Activated CD4-positive, alpha-beta T cell treated with anti-CD3 and anti-CD28 coated beads, Interleukin-2, amount 50 U/mL, for 16 hours (primary cell): Measurements from ENCODE around the gene EXOC2.

Source experiments
- DNase-seq: peaks from one replicate; pipeline ENCODE4 v3.0.0-alpha.2; 2020

EXOC2 gene

DNA sequence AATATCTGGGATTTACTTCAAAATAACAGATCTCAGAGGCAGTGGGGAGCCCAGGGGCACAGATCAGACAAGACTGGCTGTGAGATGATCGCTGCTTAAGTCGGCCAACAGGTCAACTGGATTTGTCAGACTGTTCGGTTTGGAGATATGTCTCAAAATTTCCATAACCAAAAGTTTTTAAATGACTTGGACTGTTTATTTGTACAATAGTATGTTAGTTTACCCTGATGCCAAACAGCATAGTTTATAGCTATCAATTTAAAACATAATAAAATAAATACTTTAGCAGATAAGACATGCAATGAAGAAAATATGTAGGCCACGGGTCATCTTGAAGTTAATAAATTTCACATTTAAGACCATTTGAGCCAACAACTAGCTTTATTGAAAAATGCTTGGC is 174.7 kb downstream of the EXOC2 start:
- no peak for DNase-seq

DNA sequence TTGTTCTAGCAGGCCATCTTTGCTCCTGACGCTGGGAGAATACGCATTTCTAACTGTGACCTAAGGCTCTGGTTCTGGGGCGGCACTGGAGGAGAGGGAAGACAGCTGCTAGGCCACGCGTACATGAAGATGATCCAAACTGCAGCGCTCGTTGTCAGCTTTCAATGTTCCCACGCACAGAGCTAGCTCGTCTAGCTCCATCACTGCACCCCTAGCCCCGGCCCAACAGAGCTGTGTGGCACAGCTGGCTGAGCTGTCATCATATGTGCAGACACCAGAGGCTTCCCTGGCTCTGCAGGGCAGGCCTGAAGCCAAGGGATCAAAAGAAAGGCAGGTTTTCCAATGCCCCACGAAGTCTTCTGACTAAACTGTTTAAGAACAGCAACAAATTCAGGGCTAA is 176.7 kb downstream of the EXOC2 start:
- no peak for DNase-seq

GRCh38 chr6:515267-515666 is 177.7 kb downstream of the EXOC2 start:
- no peak for DNase-seq

- DNase-seq, result no peak
Observed at GRCh38 chr6:514396-514978, 178.5 kb downstream of the EXOC2 start.

- no peak for DNase-seq
Observed at GRCh38 chr6:513961-514360, 179.0 kb downstream of the EXOC2 start.

GRCh38 chr6:513058-513457 is 179.9 kb downstream of the EXOC2 start:
- DNase-seq, result no peak

GRCh38 chr6:511488-512137 is 181.3 kb downstream of the EXOC2 start:
- no peak for DNase-seq

DNA sequence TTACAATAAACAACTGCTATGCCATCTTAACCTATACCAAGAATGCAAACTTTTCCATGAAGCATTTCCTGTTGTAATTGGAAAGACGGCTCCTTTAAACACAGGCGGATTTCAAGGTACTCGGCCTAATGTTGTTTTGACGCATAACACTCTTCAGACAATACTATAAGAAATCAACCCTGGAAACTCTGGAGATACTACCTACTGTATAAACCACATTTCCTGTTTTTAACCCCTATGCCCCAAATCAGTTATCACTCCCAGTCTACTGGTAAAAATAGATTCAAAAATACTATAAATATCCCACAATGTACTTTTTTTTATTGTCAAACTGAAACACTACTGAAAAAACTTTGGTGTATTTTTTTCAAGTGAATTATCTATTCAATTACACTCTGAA is 183.3 kb downstream of the EXOC2 start:
- peak; percentile 72 for DNase-seq

DNA sequence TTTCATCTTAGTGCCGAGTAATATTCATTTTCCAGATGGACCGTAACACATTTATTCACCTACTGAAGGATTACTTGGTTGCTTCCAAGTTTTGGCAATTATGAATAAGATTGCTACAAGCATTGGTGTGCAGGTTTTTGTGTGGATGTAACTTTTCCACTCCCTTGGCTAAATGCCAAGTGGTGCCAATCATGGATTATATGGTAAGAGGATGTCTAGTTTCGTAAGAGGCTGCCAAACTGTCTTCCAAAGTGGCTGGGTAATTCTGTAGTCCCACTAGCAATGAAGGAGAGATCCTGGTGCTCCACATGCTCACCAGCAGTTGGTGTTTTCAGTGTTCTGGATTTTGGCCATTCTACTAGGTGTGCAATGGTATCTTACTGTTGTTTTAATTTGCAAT is 184.3 kb downstream of the EXOC2 start:
- no peak for DNase-seq

DNA sequence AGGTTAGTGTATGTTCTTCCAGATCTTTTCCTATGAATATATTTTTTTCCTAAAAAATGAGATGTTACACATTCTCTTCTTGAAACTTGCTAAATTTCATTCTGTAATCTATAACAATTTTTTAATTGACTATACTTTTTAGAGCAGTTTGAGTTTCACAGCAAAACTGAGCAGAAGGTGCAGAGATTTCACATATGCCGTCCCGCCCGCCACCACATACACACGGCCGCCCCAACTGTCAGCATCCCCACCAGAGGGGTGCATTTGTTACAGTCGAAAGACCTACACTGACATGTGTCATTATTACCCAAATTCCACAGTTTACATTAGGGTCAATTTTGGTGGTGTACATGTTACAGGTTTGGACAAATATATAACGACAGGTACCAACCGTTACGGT is 184.9 kb downstream of the EXOC2 start:
- DNase-seq, result no peak

DNA sequence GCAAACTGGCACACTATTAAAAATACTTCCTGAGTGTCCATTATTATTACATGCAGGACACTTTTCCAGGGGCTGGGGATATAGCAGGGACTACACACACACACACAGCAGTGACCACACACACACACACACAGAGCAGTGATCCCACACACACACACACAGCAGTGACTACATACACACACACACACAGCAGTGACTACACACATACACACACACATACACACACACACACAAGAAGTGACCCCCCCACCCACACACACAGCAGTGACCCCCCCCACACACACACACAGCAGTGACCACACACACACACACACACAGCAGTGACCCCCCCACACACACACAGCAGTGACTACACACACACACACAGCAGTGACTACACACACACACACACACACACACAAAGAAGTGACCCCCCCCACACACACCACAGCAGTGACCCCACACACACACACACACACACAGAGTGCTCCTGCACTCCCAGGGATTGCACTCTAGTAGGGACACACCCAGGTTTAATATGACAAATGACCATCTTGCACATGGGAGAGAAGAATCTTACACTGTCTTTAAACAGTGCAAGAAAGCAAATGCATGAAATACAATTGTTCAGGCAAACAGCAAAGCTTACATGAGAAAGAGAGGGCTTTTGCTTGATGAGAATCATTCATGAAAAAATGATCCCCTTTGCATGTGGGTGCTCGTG is 185.9 kb downstream of the EXOC2 start:
- no peak for DNase-seq

DNA sequence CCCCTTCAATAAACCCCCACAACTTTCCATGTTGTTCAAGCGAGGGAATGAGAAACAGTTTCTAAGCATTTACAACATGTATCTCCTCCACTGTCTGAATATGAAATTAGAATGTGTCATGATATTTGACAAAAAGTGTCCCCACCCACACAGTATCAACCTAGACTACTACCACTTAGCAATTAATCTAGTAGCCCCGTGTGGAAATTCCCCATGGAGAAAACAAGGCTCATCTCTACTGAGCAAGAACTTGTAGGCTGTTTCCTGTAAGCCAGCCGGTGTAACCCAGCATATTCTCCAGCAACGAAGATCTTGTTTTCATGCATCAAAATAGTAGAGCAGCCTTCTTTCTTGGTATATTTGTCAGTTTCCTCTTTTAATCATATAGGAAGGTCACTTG is 186.4 kb downstream of the EXOC2 start:
- peak; percentile 58 for DNase-seq

DNA sequence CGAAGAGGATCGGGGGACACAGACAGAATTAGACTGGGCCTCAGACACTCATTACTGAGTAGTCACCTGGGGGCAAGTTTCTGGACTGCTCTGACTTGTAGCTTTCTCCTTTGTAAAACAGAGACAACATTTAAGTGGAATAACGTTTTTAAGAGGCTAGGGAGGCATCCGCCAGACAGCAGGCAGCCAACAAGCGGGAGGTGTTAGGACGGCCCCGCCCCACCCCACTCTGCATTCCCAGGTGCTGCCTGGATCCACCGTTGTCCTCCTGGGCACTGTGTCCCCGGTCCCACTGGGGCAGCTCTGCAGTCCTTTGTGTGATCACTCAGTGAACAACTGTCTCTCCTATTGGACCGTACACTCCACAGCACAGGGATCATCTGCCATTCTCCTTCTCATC is 187.6 kb downstream of the EXOC2 start:
- DNase-seq, result no peak

GRCh38 chr6:504446-504980 is 188.4 kb downstream of the EXOC2 start:
- DNase-seq, result no peak

GRCh38 chr6:503610-504362 is 189.2 kb downstream of the EXOC2 start:
- DNase-seq, result no peak

DNA sequence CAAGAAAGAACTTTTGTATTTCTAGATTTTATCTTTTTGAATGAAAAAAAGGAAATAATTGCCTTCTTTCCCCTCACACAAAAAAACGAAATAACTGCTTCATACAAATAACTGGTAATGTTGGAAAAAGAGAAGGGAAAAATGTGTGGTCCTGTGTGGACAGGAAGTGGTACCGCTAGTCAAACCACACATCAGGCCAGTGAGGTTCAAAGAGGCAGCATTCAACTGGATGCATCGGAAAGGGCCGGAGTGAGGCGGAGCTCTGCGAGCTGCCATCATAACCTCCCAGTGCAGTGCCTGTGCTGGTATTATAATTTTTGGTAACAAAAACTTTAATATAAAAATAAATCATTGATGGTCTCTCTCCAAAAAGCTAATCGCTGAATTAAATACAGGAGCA is 190.2 kb downstream of the EXOC2 start:
- DNase-seq, result no peak

GRCh38 chr6:501891-502601 is 190.9 kb downstream of the EXOC2 start:
- DNase-seq, result peak; percentile 83

- DNase-seq, result peak; percentile 75
Observed at GRCh38 chr6:499617-500016, 193.3 kb downstream of the EXOC2 start.

- peak; percentile 85 for DNase-seq
Observed at GRCh38 chr6:498795-499231, 194.1 kb downstream of the EXOC2 start.

DNA sequence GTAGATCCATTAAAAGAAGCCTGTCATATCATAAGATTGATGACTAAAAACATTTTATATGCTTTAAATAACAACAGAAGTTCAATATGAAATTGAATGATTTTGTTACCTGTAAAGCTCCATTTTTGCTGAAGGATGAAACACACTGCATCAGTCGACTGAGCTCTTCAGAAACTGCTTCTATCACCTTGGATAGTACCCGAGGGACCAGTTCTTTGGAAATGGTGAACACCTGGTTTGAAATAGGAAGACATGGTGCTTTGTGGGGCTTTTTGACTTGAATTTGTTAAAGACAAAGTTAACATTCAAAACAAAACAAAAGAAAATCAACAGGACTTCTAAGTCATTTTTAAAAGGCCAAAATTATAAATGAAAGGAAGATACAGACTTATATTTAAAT is 195.7 kb downstream of the EXOC2 start:
- DNase-seq, result no peak

DNA sequence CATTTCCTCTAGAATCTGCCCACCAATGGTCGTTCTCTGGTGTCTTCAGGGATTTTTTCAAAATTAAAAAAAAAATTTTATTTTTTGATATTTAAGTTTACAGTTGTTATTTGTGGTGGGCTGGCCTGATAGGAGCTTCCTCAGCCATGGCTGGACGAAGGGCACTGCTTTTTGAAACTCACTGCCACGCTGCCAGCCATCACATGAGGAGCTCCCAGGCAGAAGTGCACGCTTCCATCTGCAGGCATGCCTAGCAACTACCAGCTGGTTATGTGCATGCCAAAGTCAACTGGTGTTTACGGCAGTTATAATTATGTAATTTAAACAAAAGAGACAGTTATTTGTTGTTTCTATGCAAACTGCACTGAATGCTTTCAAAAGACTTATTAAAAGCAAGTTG is 196.3 kb downstream of the EXOC2 start:
- DNase-seq, result no peak

DNA sequence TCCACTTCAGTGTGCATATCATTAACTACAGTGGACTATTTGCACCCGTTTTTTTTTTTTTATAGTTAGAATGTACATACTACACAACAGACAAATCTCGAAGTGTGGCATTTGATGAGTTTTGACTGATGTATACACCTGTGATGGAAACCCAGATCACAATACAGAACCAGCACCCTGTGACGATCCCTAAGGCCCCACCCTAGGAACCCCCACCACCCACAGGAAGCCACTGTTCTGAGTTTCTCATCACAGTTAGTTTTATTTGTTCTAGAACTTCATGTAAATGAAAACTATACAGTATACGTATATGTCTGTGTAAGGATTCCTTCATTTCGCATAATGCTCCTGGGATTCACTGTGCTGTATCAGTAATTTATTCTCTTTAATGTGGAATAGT is 198.5 kb downstream of the EXOC2 start:
- no peak for DNase-seq

DNA sequence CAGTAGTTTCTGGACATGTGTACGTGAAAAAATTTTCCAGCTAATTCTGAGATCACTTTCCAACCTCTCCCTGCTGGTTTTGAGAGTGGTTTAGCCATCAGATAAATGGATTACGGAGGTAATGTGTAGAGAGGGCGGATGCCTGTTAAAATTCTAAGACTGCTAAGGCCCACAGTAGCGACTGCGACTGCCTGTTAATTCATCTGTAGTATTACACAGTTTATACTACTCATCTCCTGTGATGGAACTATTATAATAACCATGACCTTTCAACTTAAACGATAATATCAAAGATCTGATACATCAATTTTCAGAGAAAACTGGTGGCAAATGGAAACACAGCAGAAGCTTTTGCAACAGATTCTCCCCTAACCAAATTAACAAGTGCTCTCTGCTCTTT is 199.1 kb downstream of the EXOC2 start:
- no peak for DNase-seq
